ENCODE data around the gene SYCE3. TPM values are rescaled to one million over a fixed set of nuclear protein-coding genes. Genes with fewer than 3 reads are reported as not detected.

Gene SYCE3
- total and polyA plus RNA-seq, 9 of the 15 experiments (the other 6 are each of a cell fraction or from before 2014, with no cell fraction given): 0.56 TPM; not detected in 8

- TF ChIP-seq MYBL2 (IDR thresholded peaks at IDR 0.05; ENCODE audit: low read depth) (no peak), MYBL2 (CRISPR knock-in tag; IDR thresholded peaks at IDR 0.05; ENCODE audit: borderline replicate concordance) (no peak), ELK1 (CRISPR knock-in tag; IDR thresholded peaks at IDR 0.05) (no peak), FOS (IDR thresholded peaks at IDR 0.05; ENCODE audit: extremely low read depth, insufficient read length) (no peak), ZNF274 (IDR thresholded peaks at IDR 0.05; ENCODE audit: borderline replicate concordance, low read depth, low read length) (no peak), NR2C1 (IDR thresholded peaks at IDR 0.05) (no peak), NR2C1 (tag; IDR thresholded peaks at IDR 0.05) (peak; percentile 43; the same call in 1 of the 2 replicates), NCOA2 (IDR thresholded peaks at IDR 0.05; ENCODE audit: partially characterized antibody in 2 of 2) (no peak), CHD2 (IDR thresholded peaks at IDR 0.05; ENCODE audit: low read depth, low read length) (no peak), HINFP (tag; conservative IDR thresholded peaks at IDR 0.05; ENCODE audit: low read depth) (no peak), ARID3A (IDR thresholded peaks at IDR 0.05; ENCODE audit: borderline replicate concordance, low read depth, low read length) (no peak), PHB (CRISPR knock-in tag; IDR thresholded peaks at IDR 0.05) (no peak), HMBOX1 (IDR thresholded peaks at IDR 0.05) (no peak), MCM3 (IDR thresholded peaks at IDR 0.05) (no peak), ZBTB2 (IDR thresholded peaks at IDR 0.05) (0 out of 2 replicates have a peak, but pooled peaks have one; percentile 45), FOXP4 (CRISPR knock-in tag; IDR thresholded peaks at IDR 0.05; ENCODE audit: borderline replicate concordance) (no peak), HCFC1 (IDR thresholded peaks at IDR 0.05; ENCODE audit: low read depth, low read length) (peak; percentile 78), BDP1 (IDR thresholded peaks at IDR 0.05; ENCODE audit: insufficient read depth, insufficient read length) (no peak)
These were observed 54.5 kb downstream of the SYCE3 start, which contains the start of gene NCAPH2 (continued) for GRCh38 chr22:50507991-50508884.

All from K562 (cell line).